ENCODE results near the gene SPAG17.

- TF ChIP-seq CTCF (IDR thresholded peaks at IDR 0.05) = no peak
- TF ChIP-seq EZH2 (IDR thresholded peaks at IDR 0.05) = no peak
- TF ChIP-seq EZH2phosphoT487 (IDR thresholded peaks at IDR 0.05) = no peak
These were observed 24.6 kb upstream of the SPAG17 start for GRCh38 chr1:118209648-118210047.
